K562 (cell line): ENCODE results near the gene ANO9. TPM values are rescaled to one million over a fixed set of nuclear protein-coding genes. Genes with fewer than 3 reads are reported as not detected.

Experiments used
- DPF2 ChIP-seq: fragments of 450-650 bp; IDR thresholded peaks from 2 replicates; pipeline ENCODE4 v1.6.1; 2016
- ELF2 ChIP-seq: fragments of 250-450 bp; sonication (Bioruptor Pico); IDR thresholded peaks from 2 replicates; pipeline ENCODE4 v1.5.0; 2021; ENCODE audit warnings: mild to moderate bottlenecking
- FOSL1 ChIP-seq: fragments of 200-800 bp; sonication (Bioruptor generic); conservative IDR thresholded peaks from 2 replicates; pipeline ENCODE4 v1.6.1; 2016; ENCODE audit warnings: missing genetic modification characterization, missing compliant biosample characterization
- GABPB1 ChIP-seq: sonication (generic); formaldehyde crosslinking; IDR thresholded peaks from 2 replicates; pipeline ENCODE4 v1.8.0; 2022; ENCODE audit warnings: mild to moderate bottlenecking, missing genetic modification reagents
- KLF6 ChIP-seq: fragments of 250-450 bp; sonication (Bioruptor Pico); IDR thresholded peaks from 2 replicates; pipeline ENCODE4 v1.4.0; 2020; ENCODE audit warnings: mild to moderate bottlenecking, moderate library complexity, borderline replicate concordance
- MAFK ChIP-seq: IDR thresholded peaks from 2 replicates; pipeline ENCODE4 v1.6.1; 2011; ENCODE audit warnings: low read length, improper control_type of control experiment
- NRF1 ChIP-seq, 2 experiments: fragments of 450-650 bp; IDR thresholded peaks in 1 of 2; conservative IDR thresholded peaks in 1 of 2; 2 replicates each; pipeline ENCODE4 v1.6.1; 2014; ENCODE audit warnings: mild to moderate bottlenecking in 2 of 2
- SMAD1 ChIP-seq: fragments of 150-350 bp; IDR thresholded peaks from 2 replicates; pipeline ENCODE4 v1.6.1; 2014; ENCODE audit warnings: low read length, low read depth; ENCODE audit not compliant: partially characterized antibody
- SMARCE1 ChIP-seq: fragments of 450-650 bp; IDR thresholded peaks from 2 replicates; pipeline ENCODE4 v1.7.1; 2016; ENCODE audit warnings: mild to moderate bottlenecking
- ZNF212 ChIP-seq: fragments of 450-650 bp; formaldehyde crosslinking; IDR thresholded peaks from 2 replicates; pipeline ENCODE4 v1.4.0; 2020; ENCODE audit warnings: mild to moderate bottlenecking
- ZNF431 ChIP-seq: sonication (generic); formaldehyde crosslinking; IDR thresholded peaks from 2 replicates; pipeline ENCODE4 v1.8.0; 2022; ENCODE audit warnings: mild to moderate bottlenecking, missing genetic modification reagents
- polyA plus RNA-seq, 8 experiments: library from polyadenylated mRNA; depleted of rRNA in 4 of 8; stranded (reverse) in 5 of 8; unstranded in 3 of 8; fragments of >200 nt; fragmentation: Nextera tagmentation in 2 of 8; fragmentation: Illumina TruSeq in 1 of 8; extraction: Ambion mirVana in 2 of 8; extraction: Trizol in 1 of 8; gene quantifications; 2 replicates each; pipeline versions ENCODE4 v1.2.1 to v1.2.3, GENCODE V29; 2011 to 2014; ENCODE audit warnings: inconsistent platforms in 1 of 8, missing spikeins in 1 of 8
- total RNA-seq, 7 experiments: library from RNA; depleted of rRNA in 6 of 7; stranded (reverse); fragments of >200 nt in 6 of 7; fragmentation: Illumina TruSeq in 2 of 7; extraction: Trizol in 2 of 7; gene quantifications; 2 replicates each; pipeline versions ENCODE4 v1.2.1 to v1.2.3, GENCODE V29; 2011 to 2021; ENCODE audit warnings: low replicate concordance in 1 of 7
- TF ChIP-seq, protein P1 (sequence below), 2 experiments: fragments of 450-650 bp in 1 of 2; sonication (generic) in 1 of 2; formaldehyde crosslinking in 1 of 2; IDR thresholded peaks; 2 replicates each; pipeline versions ENCODE4 v1.7.1 to v1.9.0; 2016 to 2022; ENCODE audit warnings: inconsistent platforms in 1 of 2, mild to moderate bottlenecking in 1 of 2, missing genetic modification reagents in 1 of 2
- TF ChIP-seq, protein P2 (sequence below): fragments of 250-450 bp; sonication (Bioruptor Pico); IDR thresholded peaks from 2 replicates; pipeline ENCODE4 v1.5.0; 2022; ENCODE audit warnings: mild to moderate bottlenecking
- TF ChIP-seq, protein P3 (sequence below): sonication (generic); formaldehyde crosslinking; IDR thresholded peaks from 2 replicates; pipeline ENCODE4 v1.4.0; 2020; ENCODE audit warnings: mild to moderate bottlenecking, missing genetic modification reagents

ANO9 gene
- total and polyA plus RNA-seq, 9 of the 15 experiments (the other 6 are each of a cell fraction or from before 2014, with no cell fraction given), result 0.20 to 14.5 (median 4.5) TPM

DNA sequence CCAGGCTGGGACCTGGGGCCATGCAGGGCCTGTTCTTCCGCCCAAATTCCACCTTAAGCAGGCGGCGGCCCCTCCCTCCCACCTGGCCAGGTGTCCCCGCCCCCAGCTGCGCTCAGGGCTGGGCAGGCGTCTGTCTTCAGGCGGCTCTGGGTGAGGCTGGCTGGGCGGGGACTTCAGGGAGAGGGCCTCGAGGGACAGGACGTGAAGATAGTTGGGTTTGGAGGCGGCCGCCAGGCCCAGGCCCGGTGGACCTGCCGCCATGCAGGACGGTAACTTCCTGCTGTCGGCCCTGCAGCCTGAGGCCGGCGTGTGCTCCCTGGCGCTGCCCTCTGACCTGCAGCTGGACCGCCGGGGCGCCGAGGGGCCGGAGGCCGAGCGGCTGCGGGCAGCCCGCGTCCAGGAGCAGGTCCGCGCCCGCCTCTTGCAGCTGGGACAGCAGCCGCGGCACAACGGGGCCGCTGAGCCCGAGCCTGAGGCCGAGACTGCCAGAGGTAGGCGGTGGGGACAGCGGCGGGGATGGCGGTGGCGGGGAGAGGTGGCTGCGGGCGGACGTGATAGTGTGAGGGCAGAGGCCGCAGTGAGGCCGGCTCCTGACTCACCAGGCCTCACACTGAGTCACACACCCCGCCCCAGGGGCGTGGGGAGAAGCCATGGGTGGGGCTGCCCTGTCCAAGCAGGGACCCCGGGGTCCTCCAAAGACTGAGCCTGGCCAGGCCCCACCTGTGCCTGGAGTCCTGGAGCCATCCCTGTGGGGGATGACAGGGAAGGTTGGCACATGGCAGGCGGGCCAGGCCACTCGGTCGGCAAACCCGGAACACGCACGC, 47.6 kb downstream of the ANO9 start, which contains the start of gene PKP3 (continued):
- TF ChIP-seq, protein P1, sequence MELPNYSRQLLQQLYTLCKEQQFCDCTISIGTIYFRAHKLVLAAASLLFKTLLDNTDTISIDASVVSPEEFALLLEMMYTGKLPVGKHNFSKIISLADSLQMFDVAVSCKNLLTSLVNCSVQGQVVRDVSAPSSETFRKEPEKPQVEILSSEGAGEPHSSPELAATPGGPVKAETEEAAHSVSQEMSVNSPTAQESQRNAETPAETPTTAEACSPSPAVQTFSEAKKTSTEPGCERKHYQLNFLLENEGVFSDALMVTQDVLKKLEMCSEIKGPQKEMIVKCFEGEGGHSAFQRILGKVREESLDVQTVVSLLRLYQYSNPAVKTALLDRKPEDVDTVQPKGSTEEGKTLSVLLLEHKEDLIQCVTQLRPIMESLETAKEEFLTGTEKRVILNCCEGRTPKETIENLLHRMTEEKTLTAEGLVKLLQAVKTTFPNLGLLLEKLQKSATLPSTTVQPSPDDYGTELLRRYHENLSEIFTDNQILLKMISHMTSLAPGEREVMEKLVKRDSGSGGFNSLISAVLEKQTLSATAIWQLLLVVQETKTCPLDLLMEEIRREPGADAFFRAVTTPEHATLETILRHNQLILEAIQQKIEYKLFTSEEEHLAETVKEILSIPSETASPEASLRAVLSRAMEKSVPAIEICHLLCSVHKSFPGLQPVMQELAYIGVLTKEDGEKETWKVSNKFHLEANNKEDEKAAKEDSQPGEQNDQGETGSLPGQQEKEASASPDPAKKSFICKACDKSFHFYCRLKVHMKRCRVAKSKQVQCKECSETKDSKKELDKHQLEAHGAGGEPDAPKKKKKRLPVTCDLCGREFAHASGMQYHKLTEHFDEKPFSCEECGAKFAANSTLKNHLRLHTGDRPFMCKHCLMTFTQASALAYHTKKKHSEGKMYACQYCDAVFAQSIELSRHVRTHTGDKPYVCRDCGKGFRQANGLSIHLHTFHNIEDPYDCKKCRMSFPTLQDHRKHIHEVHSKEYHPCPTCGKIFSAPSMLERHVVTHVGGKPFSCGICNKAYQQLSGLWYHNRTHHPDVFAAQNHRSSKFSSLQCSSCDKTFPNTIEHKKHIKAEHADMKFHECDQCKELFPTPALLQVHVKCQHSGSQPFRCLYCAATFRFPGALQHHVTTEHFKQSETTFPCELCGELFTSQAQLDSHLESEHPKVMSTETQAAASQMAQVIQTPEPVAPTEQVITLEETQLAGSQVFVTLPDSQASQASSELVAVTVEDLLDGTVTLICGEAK (IDR thresholded peaks at IDR 0.05), result peak; percentile 79
- TF ChIP-seq, protein P1 (CRISPR knock-in tag; IDR thresholded peaks at IDR 0.05), result no peak
- TF ChIP-seq, protein P2, sequence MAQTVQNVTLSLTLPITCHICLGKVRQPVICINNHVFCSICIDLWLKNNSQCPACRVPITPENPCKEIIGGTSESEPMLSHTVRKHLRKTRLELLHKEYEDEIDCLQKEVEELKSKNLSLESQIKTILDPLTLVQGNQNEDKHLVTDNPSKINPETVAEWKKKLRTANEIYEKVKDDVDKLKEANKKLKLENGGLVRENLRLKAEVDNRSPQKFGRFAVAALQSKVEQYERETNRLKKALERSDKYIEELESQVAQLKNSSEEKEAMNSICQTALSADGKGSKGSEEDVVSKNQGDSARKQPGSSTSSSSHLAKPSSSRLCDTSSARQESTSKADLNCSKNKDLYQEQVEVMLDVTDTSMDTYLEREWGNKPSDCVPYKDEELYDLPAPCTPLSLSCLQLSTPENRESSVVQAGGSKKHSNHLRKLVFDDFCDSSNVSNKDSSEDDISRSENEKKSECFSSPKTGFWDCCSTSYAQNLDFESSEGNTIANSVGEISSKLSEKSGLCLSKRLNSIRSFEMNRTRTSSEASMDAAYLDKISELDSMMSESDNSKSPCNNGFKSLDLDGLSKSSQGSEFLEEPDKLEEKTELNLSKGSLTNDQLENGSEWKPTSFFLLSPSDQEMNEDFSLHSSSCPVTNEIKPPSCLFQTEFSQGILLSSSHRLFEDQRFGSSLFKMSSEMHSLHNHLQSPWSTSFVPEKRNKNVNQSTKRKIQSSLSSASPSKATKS, result no peak
- peak; percentile 59; the same call in 1 of the 2 replicates for TF ChIP-seq SMARCE1
- no peak for TF ChIP-seq ZNF212 (CRISPR knock-in tag)
- TF ChIP-seq FOSL1, result peak; percentile 99
- TF ChIP-seq NRF1 (conservative IDR thresholded peaks at IDR 0.05 in 1 of 2, IDR thresholded peaks at IDR 0.05 in 1 of 2), result peak; percentile 57 to 65; a peak in 3 of 4 replicates
- TF ChIP-seq MAFK, result no peak
- TF ChIP-seq, protein P3, sequence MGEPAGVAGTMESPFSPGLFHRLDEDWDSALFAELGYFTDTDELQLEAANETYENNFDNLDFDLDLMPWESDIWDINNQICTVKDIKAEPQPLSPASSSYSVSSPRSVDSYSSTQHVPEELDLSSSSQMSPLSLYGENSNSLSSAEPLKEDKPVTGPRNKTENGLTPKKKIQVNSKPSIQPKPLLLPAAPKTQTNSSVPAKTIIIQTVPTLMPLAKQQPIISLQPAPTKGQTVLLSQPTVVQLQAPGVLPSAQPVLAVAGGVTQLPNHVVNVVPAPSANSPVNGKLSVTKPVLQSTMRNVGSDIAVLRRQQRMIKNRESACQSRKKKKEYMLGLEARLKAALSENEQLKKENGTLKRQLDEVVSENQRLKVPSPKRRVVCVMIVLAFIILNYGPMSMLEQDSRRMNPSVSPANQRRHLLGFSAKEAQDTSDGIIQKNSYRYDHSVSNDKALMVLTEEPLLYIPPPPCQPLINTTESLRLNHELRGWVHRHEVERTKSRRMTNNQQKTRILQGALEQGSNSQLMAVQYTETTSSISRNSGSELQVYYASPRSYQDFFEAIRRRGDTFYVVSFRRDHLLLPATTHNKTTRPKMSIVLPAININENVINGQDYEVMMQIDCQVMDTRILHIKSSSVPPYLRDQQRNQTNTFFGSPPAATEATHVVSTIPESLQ (CRISPR knock-in tag), result 0 out of 2 replicates have a peak, but pooled peaks have one; percentile 66
- peak; percentile 23; the same call in 1 of the 2 replicates for TF ChIP-seq ELF2 (CRISPR knock-in tag)
- peak; percentile 52; the same call in 1 of the 2 replicates for TF ChIP-seq KLF6 (CRISPR knock-in tag)
- peak; percentile 69 for TF ChIP-seq DPF2
- TF ChIP-seq SMAD1, result no peak
- TF ChIP-seq ZNF431 (CRISPR knock-in tag), result peak; percentile 16; the same call in 1 of the 2 replicates
- peak; percentile 76 for TF ChIP-seq GABPB1 (CRISPR knock-in tag)
